Renal cortical epithelial cell (primary cell): ENCODE data around the gene ERICH6. TPM values are rescaled to one million over a fixed set of nuclear protein-coding genes. Genes with fewer than 3 reads are reported as not detected.

ENCODE experiments used
- DNase-seq: peaks from one replicate; pipeline ENCODE4 v3.0.0-alpha.2; 2011; ENCODE audit warnings: low read depth
- total RNA-seq: library from RNA; depleted of rRNA; stranded (reverse); fragments of >200 nt; gene quantifications from 2 replicates; pipeline ENCODE4 v1.2.3, GENCODE V29; 2014

ERICH6 gene
- total RNA-seq, 1 donor from 2014 or later = not detected

DNA sequence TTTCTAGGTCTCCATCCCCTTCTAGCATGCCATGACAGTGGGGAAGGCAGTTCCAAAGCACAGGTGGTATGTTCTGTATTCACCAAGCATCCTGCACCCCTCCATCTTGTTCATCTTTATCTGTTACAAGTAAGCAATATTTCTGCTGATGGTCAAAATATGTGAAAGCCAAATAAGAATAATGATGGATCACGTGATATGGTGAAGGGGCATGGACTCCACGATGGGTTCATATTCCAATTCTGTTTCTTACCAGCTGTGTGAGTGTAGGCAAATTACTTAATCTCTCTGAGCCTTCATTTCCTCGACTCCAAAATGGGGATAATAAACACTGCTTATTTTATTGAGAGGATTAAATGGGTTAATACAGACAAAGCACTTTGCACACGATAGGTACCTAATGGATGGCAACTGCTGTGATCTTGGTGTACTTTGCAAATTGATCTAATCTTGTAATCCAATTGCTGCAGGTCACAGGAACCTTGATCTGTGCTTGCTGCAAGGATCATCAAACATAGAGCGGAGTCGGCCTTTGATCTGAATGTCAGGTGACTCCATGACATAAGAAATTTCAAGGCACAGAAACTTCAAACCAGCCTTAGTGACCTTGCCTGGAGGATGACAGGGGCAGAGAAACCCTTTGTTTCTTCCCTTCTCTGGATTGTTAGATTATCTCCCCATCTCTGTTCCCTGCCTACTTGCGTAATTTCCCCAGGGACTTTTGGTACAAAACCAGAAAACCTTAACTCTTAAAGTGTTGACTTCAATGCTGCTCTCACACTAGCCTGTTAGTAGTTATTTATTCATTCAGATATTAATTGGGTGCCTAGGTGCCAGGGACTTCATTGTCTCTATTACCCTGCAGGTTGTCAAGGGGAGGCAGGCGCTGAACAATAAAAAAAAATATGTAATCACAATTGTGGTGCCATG is 33.4 kb upstream of the ERICH6 start:
- no peak for DNase-seq

- peak; percentile 66 for DNase-seq
These were observed 32.6 kb upstream of the ERICH6 start for GRCh38 chr3:150736316-150736719.

- no peak for DNase-seq
These were observed 31.0 kb upstream of the ERICH6 start for GRCh38 chr3:150734795-150735119.

DNA sequence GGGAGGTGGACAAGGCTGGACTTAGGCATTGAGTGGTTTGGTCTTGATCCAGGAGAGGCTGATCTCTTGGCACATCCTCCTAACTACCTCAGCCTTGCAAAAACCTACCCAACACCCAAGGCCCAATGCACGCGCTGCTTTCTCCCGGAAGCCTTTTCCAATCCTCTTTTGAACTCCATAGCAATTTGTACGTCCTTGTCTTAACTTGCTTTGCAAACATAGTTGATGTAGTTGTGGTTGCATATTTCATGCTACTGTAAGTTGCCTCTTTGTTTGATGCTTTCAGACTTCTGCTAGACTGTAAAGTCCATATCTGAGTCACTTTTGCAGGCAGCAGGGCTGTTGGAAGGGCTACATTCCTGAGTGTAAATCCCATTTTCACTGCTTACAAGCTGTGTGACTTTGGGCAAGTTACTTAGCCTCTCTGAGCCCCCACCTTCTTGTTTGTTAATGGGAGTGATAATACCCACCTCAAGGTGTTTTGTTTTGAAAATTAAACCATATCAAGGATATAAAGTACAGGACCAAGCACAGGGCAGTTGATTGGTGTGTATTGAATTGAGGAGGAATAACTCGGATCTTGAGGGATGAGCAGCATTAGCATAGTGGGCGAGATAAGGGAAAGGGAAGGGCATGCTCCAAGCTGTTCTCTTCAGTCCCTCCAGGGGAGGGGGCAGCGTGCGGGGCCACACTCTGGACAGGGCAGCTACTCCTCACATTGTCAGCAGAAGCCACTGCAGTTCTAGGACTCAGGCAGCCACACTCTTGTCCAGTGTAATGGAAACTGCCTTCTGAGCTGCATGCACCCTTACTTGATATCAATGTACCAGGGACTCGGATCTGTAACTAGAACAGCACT is 30.4 kb upstream of the ERICH6 start:
- DNase-seq = no peak

GRCh38 chr3:150733373-150733935 is 29.7 kb upstream of the ERICH6 start:
- no peak for DNase-seq

DNA sequence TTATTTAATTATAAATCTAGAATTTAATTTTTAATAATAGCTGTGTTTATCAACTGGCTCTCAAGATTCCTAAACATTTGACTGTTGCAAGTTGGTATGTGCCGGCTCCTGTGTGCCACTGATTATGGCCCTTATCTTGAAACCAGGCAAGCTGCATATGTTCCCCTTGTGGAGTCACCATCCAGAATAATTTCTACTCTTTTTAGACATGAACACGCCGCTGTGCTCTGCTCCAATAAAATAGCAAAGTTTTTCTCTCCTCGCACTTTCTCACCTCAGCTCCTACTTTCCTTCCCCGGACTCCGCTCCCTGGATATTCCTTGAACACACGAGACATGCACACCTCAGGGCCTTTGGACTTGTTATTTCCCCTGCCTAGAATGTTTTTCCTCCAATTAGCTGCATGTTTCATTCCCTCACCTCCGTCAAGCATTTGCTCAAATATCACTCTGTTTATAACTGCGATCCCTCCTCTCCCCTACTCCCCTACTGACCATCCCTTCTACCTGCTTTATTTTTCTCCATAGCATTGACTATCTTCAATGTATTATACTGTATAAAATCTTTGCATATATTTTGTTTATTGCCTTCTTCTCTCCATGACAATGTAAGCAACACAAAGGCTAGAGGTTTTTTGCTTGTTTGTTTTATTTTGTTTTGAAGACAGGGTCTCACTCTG is 26.1 kb upstream of the ERICH6 start:
- DNase-seq = no peak

DNA sequence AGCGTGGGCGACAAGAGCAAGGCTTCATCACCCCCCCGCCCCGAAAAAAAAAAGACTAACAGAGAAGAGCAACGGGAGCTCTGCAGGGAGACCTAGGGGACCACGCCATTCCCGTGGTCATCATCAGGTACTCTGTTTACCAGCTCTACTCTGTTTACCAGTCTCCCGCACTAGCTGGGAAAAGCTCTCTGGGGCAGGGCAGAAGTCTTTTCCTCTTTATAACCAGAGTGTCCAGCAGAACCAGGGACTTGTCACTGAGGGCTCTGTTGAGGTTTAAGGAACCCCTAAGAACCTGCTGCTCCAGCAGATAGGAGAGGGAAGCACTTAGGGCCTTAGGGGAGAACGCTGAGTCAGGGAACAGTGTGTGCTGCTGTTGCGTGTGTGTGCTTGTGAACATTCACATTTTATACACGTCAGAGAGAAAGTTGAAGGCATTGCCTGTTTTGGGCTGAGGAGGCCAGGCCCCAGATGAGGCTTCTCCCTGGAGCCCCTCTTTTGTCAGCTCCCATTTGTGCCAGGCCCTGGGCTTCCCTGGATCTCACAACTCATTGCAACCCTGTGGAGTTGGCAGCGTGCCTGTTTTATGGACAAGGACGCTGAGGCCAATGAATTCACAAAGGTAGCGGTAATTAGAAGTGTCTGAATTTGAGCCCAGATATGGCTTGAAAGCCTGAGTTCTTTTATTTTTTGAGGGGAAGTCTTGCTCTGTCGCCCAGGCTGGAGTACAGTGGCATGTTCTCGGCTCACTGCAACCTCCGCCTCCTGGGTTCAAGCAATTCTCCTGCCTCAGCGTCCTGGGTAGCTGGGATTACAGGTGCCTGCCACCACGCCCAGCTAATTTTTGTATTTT is 24.2 kb upstream of the ERICH6 start:
- DNase-seq = no peak

DNA sequence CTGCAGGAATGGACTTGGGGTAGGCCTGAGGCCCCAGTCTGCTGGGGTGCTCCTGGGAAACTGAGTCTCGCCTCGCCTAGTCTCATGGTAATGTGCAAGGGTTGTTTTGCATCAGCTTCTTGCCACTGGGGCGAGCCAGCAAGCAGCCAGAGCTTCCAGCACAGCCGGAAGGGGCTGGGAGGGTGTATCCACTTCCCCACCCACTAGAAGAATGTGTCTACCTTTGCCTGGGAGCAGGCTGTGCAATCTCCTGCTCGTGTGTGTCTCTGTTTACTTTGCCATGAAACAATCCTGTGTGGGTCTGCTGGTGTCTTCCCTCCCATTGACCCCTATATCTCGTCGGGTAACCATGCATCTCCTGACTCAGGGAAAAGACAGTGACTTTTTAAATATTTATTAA is 21.8 kb upstream of the ERICH6 start:
- no peak for DNase-seq

- DNase-seq = no peak
These were observed 20.2 kb upstream of the ERICH6 start for GRCh38 chr3:150723946-150724345.

GRCh38 chr3:150722267-150722666 is 18.5 kb upstream of the ERICH6 start:
- DNase-seq = no peak

GRCh38 chr3:150721285-150722130 is 17.8 kb upstream of the ERICH6 start:
- DNase-seq = peak; percentile 65

DNA sequence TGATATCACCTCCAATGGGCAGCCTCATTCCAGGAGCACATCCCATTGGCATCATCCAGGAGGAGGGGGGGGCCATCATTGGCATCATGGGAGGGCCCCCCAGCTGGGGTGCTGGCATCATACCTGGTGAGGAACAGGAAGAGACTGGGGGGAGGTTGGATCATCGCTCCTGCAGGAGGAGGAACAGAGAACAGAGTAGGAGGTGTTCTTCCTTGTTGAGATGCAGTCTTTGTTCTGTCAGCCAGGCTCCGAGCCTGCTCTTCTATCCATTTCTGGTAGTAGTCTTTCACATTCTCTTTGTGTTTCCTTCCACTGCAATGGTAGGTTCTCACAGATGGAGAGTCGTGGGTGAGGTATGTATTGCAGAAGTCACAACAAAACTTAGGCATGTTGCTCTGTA is 16.7 kb upstream of the ERICH6 start:
- DNase-seq = no peak

- no peak for DNase-seq
These were observed 6.4 kb upstream of the ERICH6 start for GRCh38 chr3:150710097-150710496.

DNA sequence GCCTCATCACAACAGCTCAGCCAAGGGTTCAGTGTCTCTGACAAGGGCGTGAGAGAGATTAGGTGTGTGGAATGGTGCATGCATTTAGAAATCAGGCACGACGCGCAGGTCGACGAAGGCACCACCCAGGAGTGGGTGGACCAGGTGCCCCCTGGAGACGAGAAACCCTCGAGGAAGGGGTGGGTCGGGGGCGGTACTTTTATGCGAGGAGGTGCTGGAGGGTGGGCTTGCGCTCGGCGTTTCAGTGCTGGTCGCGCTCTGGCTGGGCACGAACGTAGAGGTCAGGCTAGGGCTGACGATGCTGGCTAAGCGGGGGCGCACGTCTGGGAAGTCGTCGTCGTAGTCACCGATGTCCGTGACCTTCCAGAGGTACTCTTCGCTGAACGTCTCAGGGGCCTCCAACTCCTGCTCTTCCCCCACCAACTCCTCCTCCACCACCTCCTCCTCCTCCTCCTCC is 393 bp downstream of the ERICH6 start:
- no peak for DNase-seq

GRCh38 chr3:150699068-150699639 is 4.6 kb downstream of the ERICH6 start:
- no peak for DNase-seq

DNA sequence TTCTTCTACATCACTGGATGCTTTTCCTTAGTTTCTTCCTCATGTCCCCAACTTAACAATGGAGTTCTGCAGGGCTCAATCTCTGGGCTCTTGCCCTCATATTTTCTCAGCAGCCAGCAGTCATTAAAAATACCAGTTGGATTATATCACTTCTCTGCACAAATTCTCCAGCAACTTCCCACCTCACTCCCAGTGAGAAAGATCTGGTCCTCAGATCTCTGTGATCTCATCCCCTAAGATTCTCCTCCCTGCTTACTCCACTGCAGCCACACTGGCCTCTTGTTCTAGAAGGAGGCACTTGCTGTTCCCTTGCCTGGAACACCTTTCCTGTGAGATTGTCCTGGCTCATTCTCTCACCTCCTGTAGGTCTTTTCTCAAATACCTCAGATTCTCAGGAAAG is 6.1 kb downstream of the ERICH6 start:
- no peak for DNase-seq

DNA sequence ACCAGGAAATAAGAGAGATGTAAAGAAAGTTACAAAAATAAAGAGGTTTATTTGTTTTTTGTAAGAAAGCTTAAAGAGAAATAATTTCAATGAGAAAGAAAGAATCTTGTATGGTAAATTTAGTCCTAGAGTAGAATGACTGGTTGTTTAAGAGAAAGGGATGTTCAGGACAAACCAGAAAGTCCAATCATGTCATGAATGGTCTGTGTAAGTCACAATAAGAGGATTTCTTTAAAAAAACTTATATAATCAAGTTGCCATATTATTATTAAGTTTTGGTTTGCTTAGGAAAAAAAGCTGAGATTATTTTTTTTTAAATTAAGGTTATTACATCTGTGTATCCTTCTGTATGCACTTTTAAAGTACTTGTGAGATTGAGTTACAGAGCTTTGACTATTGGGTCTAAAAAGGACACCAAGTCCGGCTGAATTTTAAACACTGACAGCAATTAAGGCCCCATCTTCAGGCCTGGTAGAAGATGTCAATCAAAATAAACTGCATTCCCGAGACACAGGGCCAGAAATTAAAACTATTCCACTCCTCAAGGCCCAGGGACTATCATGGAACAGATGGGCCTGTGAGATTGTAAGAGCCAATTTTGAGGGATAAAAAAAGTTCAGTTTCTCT is 12.2 kb downstream of the ERICH6 start:
- no peak for DNase-seq

GRCh38 chr3:150687613-150688012 is 16.1 kb downstream of the ERICH6 start:
- no peak for DNase-seq

DNA sequence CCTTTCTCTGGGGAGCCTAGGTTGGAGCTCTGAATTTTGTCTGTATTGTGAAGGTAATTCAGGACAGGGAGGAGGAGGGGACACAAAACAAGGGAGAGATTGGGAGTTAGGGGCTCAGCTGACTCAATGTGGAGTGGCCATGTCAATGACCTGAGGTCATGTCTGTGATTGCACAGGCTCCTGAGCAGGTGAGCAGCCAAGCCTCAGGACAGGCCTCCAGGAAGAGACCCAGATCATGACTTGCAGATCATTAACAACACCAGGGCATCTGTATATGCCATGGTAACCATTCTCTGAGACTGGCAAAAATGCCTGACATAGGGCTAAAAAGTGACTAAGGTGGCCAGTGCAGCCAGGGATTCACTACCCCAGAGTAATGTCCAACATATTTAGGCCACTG is 20.9 kb downstream of the ERICH6 start:
- peak; percentile 15 for DNase-seq
